ENCODE measurements around the gene CEP85L.

GRCh38 chr6:118669561-118669960 lies 18.2 kb upstream of the CEP85L start:
- no peak for TF ChIP-seq EZH2 (IDR thresholded peaks at IDR 0.05; ENCODE audit: insufficient read depth, poor library complexity, severe bottlenecking)
- no peak for TF ChIP-seq EZH2phosphoT487 (IDR thresholded peaks at IDR 0.05; ENCODE audit: insufficient read depth, low read depth)
